NB4 (cell line): ENCODE measurements around the gene FTO.
A peak's percentile ranks its signal among the peaks of the same experiment; 100 is the strongest.

Source experiments
- DNase-seq: peaks from one replicate; pipeline ENCODE4 v3.0.0; 2010; ENCODE audit warnings: low read depth
- H3K4me3 ChIP-seq: one replicate; pipeline ENCODE4 v1.5.1; 2011; ENCODE audit warnings: mild to moderate bottlenecking, low read depth, low read length, moderate library complexity
- MYC ChIP-seq: IDR thresholded peaks from 2 replicates; pipeline ENCODE4 v1.6.1; 2011; ENCODE audit warnings: low read depth, low read length
- POLR2A ChIP-seq: IDR thresholded peaks from 2 replicates; pipeline ENCODE4 v1.6.1; 2011; ENCODE audit warnings: mild to moderate bottlenecking; ENCODE audit not compliant: insufficient read length; ENCODE audit errors: extremely low read depth
- TF ChIP-seq, protein P1 (sequence below): IDR thresholded peaks from 2 replicates; pipeline ENCODE4 v1.6.1; 2011; ENCODE audit warnings: low read depth, low read length
- TF ChIP-seq, protein P2 (sequence below): IDR thresholded peaks from one replicate; pipeline ENCODE4 v1.5.1; 2012; ENCODE audit warnings: low read depth, low read length

Gene FTO

DNA sequence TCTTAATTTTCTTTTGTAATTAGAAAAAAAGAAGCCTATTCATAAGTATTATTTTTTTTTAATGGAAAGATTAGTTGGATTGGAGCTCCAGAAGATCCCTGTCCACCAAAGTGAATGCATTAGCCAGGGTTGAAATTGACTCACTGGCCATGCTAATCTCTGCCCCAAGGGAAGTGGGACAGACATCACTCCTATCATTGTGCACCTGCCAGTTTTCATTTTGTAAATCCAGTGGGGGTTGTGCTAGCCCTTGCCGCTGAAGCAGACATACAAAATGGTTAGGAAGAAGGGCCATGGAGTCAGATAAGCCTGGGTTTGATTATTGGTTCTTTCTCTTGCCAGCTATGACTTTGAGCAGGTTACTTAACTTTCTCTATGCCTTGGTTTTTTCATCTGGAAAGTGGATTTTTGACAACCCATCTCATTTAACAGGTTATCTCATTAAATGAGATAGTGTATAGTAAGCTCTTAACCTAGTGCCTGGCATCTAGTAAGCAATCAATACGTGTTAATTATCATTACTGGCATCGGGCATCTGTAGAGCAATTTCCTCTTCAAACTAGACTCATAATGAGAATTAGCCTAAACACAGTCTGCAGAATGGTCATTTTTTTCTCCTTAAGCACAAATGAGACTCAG is 365.8 kb downstream of the FTO start:
- no peak overlapping the region for H3K4me3 ChIP-seq
- DNase-seq = no peak
- TF ChIP-seq POLR2A (no peak), MYC (no peak)
- TF ChIP-seq, protein P1, sequence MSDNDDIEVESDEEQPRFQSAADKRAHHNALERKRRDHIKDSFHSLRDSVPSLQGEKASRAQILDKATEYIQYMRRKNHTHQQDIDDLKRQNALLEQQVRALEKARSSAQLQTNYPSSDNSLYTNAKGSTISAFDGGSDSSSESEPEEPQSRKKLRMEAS = no peak
- TF ChIP-seq, protein P2, sequence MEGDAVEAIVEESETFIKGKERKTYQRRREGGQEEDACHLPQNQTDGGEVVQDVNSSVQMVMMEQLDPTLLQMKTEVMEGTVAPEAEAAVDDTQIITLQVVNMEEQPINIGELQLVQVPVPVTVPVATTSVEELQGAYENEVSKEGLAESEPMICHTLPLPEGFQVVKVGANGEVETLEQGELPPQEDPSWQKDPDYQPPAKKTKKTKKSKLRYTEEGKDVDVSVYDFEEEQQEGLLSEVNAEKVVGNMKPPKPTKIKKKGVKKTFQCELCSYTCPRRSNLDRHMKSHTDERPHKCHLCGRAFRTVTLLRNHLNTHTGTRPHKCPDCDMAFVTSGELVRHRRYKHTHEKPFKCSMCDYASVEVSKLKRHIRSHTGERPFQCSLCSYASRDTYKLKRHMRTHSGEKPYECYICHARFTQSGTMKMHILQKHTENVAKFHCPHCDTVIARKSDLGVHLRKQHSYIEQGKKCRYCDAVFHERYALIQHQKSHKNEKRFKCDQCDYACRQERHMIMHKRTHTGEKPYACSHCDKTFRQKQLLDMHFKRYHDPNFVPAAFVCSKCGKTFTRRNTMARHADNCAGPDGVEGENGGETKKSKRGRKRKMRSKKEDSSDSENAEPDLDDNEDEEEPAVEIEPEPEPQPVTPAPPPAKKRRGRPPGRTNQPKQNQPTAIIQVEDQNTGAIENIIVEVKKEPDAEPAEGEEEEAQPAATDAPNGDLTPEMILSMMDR = no peak

- TF ChIP-seq, protein P1 = no peak
- TF ChIP-seq MYC (no peak), POLR2A (no peak)
- TF ChIP-seq, protein P2 = no peak
- no peak overlapping the region for H3K4me3 ChIP-seq
- peak; percentile 71 for DNase-seq
These were observed 366.9 kb downstream of the FTO start for GRCh38 chr16:54070789-54071343.

- TF ChIP-seq, protein P2 = no peak
- TF ChIP-seq, protein P1 = no peak
- no peak for TF ChIP-seq MYC
- TF ChIP-seq POLR2A = no peak
- H3K4me3 ChIP-seq = no peak overlapping the region
- DNase-seq = no peak
These were observed 367.6 kb downstream of the FTO start for GRCh38 chr16:54071514-54071913.

DNA sequence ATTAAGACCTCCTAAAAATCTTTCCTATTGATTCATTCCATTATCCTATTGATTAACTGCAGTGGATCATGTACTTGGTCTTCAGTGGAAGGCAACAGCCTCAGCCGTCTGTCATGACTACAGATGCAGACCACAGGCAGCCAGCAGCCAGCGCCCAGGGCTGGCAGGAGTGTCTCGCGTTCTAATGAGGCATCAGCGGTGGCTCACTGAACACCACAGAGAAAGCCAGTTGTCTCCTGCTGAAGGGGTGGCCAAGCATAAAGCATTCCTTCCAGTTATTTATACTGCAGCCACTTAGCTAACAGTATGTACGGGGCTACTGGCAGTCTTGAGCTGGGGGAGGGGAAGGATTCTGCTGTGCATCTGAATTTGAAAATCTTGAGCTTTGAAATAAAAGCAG is 368.3 kb downstream of the FTO start:
- H3K4me3 ChIP-seq = no peak overlapping the region
- TF ChIP-seq POLR2A = no peak
- TF ChIP-seq, protein P2 = no peak
- TF ChIP-seq MYC = no peak
- TF ChIP-seq, protein P1 = no peak
- DNase-seq = no peak

DNA sequence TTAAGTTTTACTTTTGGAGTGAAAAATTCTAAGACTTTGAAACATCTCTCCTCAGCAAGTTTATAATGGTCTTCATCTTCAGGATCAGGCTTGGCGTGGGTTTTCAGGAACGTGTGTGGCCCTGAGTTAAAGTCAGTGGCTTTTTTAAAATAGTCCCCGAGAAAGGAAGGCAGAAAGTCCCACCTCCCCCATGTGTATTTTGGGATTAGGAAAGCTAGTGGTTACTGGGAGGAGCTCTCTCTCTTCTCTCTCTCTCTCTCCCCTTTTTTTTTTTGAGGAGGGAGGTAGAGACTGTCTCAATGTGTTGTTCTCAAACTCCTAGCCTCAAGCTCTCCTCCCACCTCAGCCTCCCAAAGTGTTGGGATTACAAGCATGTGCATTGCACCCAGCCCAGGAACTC is 369.4 kb downstream of the FTO start:
- TF ChIP-seq, protein P2 = no peak
- TF ChIP-seq MYC (no peak), POLR2A (no peak)
- DNase-seq = peak; percentile 68
- no peak overlapping the region for H3K4me3 ChIP-seq

GRCh38 chr16:54075446-54075845 is 371.5 kb downstream of the FTO start:
- TF ChIP-seq MYC (no peak), POLR2A (no peak)
- TF ChIP-seq, protein P1 = no peak
- TF ChIP-seq, protein P2 = no peak
- DNase-seq = no peak
- H3K4me3 ChIP-seq = no peak overlapping the region
